H1 (cell line): Measurements from ENCODE around the gene SPCS1. TPM values are rescaled to one million over a fixed set of nuclear protein-coding genes. Genes with fewer than 3 reads are reported as not detected.

Experiments
- ATF3 ChIP-seq: IDR thresholded peaks from 2 replicates; pipeline ENCODE4 v1.6.1; 2011; ENCODE audit warnings: low read depth, mild to moderate bottlenecking, low read length; ENCODE audit not compliant: insufficient read depth
- CHD2 ChIP-seq: IDR thresholded peaks from 2 replicates; pipeline ENCODE4 v1.6.1; 2012; ENCODE audit warnings: low read length, improper control_type of control experiment
- CHD7 ChIP-seq: fragments of 300-600 bp; sonication (generic); IDR thresholded peaks from 2 replicates; pipeline ENCODE4 v1.7.1; 2012; ENCODE audit warnings: low read length, moderate library complexity, mild to moderate bottlenecking, inconsistent platforms; ENCODE audit not compliant: insufficient replicate concordance
- FOSL1 ChIP-seq: IDR thresholded peaks from 2 replicates; pipeline ENCODE4 v1.6.1; 2011; ENCODE audit warnings: mild to moderate bottlenecking, low read depth, low read length, moderate library complexity; ENCODE audit not compliant: insufficient read depth
- TAF7 ChIP-seq: optimal IDR thresholded peaks from 2 replicates; pipeline ENCODE3; 2011; ENCODE audit warnings: low read depth, mild to moderate bottlenecking, inconsistent platforms, low read length, moderate library complexity, borderline replicate concordance
- TBP ChIP-seq: IDR thresholded peaks from 2 replicates; pipeline ENCODE4 v1.6.1; 2011; ENCODE audit warnings: low read depth, low read length, improper control_type of control experiment
- polyA plus RNA-seq, 7 experiments: library from polyadenylated mRNA; depleted of rRNA in 3 of 7; stranded (reverse) in 5 of 7; unstranded in 2 of 7; fragments of >200 nt in 5 of 7; fragments of 200-250 nt in 2 of 7; gene quantifications; 1 replicate in 5 of 7; 2 replicates in 1 of 7; 4 replicates in 1 of 7; pipeline versions ENCODE4 v1.2.1 to v1.2.3, GENCODE V29; 2011 to 2013; ENCODE audit warnings: missing spikeins in 2 of 7, mixed read lengths in 2 of 7
- total RNA-seq: library from RNA; stranded (reverse); fragmentation: NEBNext Ultra II Directional; extraction: Animal tissue kit (Norgen Biotek cat#: 25700); gene quantifications from 2 replicates; pipeline ENCODE4 v1.2.1, GENCODE V29; 2021
- TF ChIP-seq, protein P1 (sequence below), 3 experiments: IDR thresholded peaks; 1 replicate in 2 of 3; 2 replicates in 1 of 3; pipeline versions ENCODE4 v1.5.1 to v1.6.1; 2011; ENCODE audit warnings: low read length in 3 of 3, mild to moderate bottlenecking in 3 of 3, inconsistent platforms in 2 of 3, low read depth in 1 of 3, moderate library complexity in 1 of 3; ENCODE audit not compliant: insufficient read depth in 1 of 3; ENCODE audit errors: control extremely low read depth in 1 of 3

The SPCS1 gene
- total and polyA plus RNA-seq, 2 of the 8 experiments (the other 6 are each of a cell fraction or from before 2014, with no cell fraction given): 104 to 191 TPM

GRCh38 chr3:52707585-52707984, 1.7 kb downstream of the SPCS1 start (continued):
- TF ChIP-seq CHD7 (no peak), TBP (no peak), ATF3 (no peak), TAF7 (no peak), FOSL1 (no peak), CHD2 (no peak)
- TF ChIP-seq, protein P1, sequence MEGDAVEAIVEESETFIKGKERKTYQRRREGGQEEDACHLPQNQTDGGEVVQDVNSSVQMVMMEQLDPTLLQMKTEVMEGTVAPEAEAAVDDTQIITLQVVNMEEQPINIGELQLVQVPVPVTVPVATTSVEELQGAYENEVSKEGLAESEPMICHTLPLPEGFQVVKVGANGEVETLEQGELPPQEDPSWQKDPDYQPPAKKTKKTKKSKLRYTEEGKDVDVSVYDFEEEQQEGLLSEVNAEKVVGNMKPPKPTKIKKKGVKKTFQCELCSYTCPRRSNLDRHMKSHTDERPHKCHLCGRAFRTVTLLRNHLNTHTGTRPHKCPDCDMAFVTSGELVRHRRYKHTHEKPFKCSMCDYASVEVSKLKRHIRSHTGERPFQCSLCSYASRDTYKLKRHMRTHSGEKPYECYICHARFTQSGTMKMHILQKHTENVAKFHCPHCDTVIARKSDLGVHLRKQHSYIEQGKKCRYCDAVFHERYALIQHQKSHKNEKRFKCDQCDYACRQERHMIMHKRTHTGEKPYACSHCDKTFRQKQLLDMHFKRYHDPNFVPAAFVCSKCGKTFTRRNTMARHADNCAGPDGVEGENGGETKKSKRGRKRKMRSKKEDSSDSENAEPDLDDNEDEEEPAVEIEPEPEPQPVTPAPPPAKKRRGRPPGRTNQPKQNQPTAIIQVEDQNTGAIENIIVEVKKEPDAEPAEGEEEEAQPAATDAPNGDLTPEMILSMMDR (IDR thresholded peaks at IDR 0.05; ENCODE audit: control extremely low read depth in 1 of 3, insufficient read depth in 1 of 3, low read depth in 1 of 3, low read length in 3 of 3): no peak
